HepG2 (cell line): ENCODE results near the gene NT5C2. TPM values are rescaled to one million over a fixed set of nuclear protein-coding genes. Genes with fewer than 3 reads are reported as not detected.

Source experiments
- FLYWCH1 ChIP-seq: sonication (generic); formaldehyde crosslinking; IDR thresholded peaks from 2 replicates; pipeline ENCODE4 v1.8.1; 2023; ENCODE audit warnings: mild to moderate bottlenecking, missing genetic modification reagents
- FOXM1 ChIP-seq: sonication (generic); formaldehyde crosslinking; IDR thresholded peaks from 2 replicates; pipeline ENCODE4 v1.5.0; 2020; ENCODE audit warnings: missing genetic modification reagents
- GTF3A ChIP-seq: sonication (generic); formaldehyde crosslinking; conservative IDR thresholded peaks from 2 replicates; pipeline ENCODE4 v1.4.0; 2020; ENCODE audit warnings: mild to moderate bottlenecking, missing genetic modification reagents
- MBNL3 ChIP-seq: fragments of 250-450 bp; sonication (Bioruptor Pico); conservative IDR thresholded peaks from 2 replicates; pipeline ENCODE4 v1.8.0; 2022; ENCODE audit warnings: mild to moderate bottlenecking, inconsistent platforms
- MED1 ChIP-seq: sonication (generic); formaldehyde crosslinking; IDR thresholded peaks from 2 replicates; pipeline ENCODE4 v1.4.0; 2020; ENCODE audit warnings: missing genetic modification reagents
- MTA1 ChIP-seq: sonication (generic); formaldehyde crosslinking; IDR thresholded peaks from 2 replicates; pipeline ENCODE4 v1.4.0; 2020; ENCODE audit warnings: missing genetic modification reagents, mild to moderate bottlenecking, borderline replicate concordance
- NCOA1 ChIP-seq: sonication (generic); formaldehyde crosslinking; IDR thresholded peaks from 2 replicates; pipeline ENCODE4 v1.9.0; 2021; ENCODE audit warnings: missing genetic modification reagents
- NCOA2 ChIP-seq: sonication (generic); formaldehyde crosslinking; IDR thresholded peaks from 2 replicates; pipeline ENCODE4 v1.8.0; 2022; ENCODE audit warnings: inconsistent platforms
- NFYC ChIP-seq: IDR thresholded peaks from 2 replicates; pipeline ENCODE4 v1.6.1; 2016; ENCODE audit warnings: missing genetic modification reagents, missing compliant biosample characterization
- PHF5A ChIP-seq: IDR thresholded peaks from one replicate; pipeline ENCODE4 v1.6.1; 2018; ENCODE audit warnings: low read depth, missing genetic modification reagents; ENCODE audit not compliant: unreplicated experiment
- PLRG1 ChIP-seq: fragments of 450-650 bp; conservative IDR thresholded peaks from 2 replicates; pipeline ENCODE4 v1.6.1; 2016
- PTBP1 ChIP-seq: fragments of 200-400 bp; formaldehyde crosslinking; IDR thresholded peaks from 2 replicates; pipeline ENCODE4 v1.6.1; 2018; ENCODE audit warnings: low read length, low read depth; ENCODE audit not compliant: poor library complexity, severe bottlenecking
- SP1 ChIP-seq, 2 experiments: fragments of 450-650 bp in 1 of 2; sonication (generic) in 1 of 2; formaldehyde crosslinking in 1 of 2; IDR thresholded peaks; 2 replicates each; pipeline versions ENCODE4 v1.4.0 to v1.6.1; 2016 to 2020; ENCODE audit warnings: missing genetic modification reagents in 1 of 2
- TBP ChIP-seq: sonication (generic); formaldehyde crosslinking; IDR thresholded peaks from 2 replicates; pipeline ENCODE4 v1.5.0; 2020; ENCODE audit warnings: missing genetic modification reagents
- TEAD3 ChIP-seq: optimal IDR thresholded peaks from 2 replicates; pipeline ENCODE3; 2016; ENCODE audit warnings: borderline replicate concordance
- XRCC5 ChIP-seq: fragments of 200-400 bp; formaldehyde crosslinking; optimal IDR thresholded peaks from 2 replicates; pipeline ENCODE3; 2017; ENCODE audit warnings: mild to moderate bottlenecking, low read length
- ZMYM3 ChIP-seq: sonication (generic); formaldehyde crosslinking; IDR thresholded peaks from 2 replicates; pipeline ENCODE4 v1.5.1; 2020; ENCODE audit warnings: mild to moderate bottlenecking, missing genetic modification reagents
- ZNF441 ChIP-seq: sonication (generic); formaldehyde crosslinking; IDR thresholded peaks from 2 replicates; pipeline ENCODE4 v1.7.0; 2021; ENCODE audit warnings: missing genetic modification reagents, borderline replicate concordance
- ZNF549 ChIP-seq: sonication (generic); formaldehyde crosslinking; IDR thresholded peaks from 2 replicates; pipeline ENCODE4 v1.5.0; 2020; ENCODE audit warnings: missing genetic modification reagents
- ZNF713 ChIP-seq: sonication (generic); formaldehyde crosslinking; IDR thresholded peaks from 2 replicates; pipeline ENCODE4 v1.4.0; 2020; ENCODE audit warnings: mild to moderate bottlenecking, missing genetic modification reagents
- ZNF720 ChIP-seq: sonication (generic); formaldehyde crosslinking; IDR thresholded peaks from 2 replicates; pipeline ENCODE4 v1.4.0; 2020; ENCODE audit warnings: missing genetic modification reagents
- polyA plus RNA-seq, 8 experiments: library from polyadenylated mRNA; depleted of rRNA in 3 of 8; stranded (reverse) in 7 of 8; unstranded in 1 of 8; fragments of >200 nt; fragmentation: Illumina TruSeq in 4 of 8; extraction: Trizol in 4 of 8; gene quantifications; 2 replicates each; pipeline versions ENCODE4 v1.2.1 to v1.2.3, GENCODE V29; 2011 to 2016; ENCODE audit warnings: low read depth in 4 of 8, missing spikeins in 1 of 8, mixed read lengths in 1 of 8; ENCODE audit not compliant: insufficient read depth in 1 of 8
- total RNA-seq, 5 experiments: library from RNA; depleted of rRNA; stranded (reverse); fragments of >200 nt; fragmentation: Illumina TruSeq; extraction: Trizol; gene quantifications; 2 replicates each; pipeline ENCODE4 v1.2.3, GENCODE V29; 2016; ENCODE audit warnings: low read depth in 1 of 5
- TF ChIP-seq, protein P1 (sequence below): sonication (generic); formaldehyde crosslinking; IDR thresholded peaks from 2 replicates; pipeline ENCODE4 v1.4.0; 2020; ENCODE audit warnings: missing genetic modification reagents
- TF ChIP-seq, protein P2 (sequence below): sonication (generic); formaldehyde crosslinking; IDR thresholded peaks from 2 replicates; pipeline ENCODE4 v1.8.0; 2022; ENCODE audit warnings: mild to moderate bottlenecking, missing genetic modification reagents, borderline replicate concordance
- TF ChIP-seq, protein P3 (sequence below): IDR thresholded peaks from 2 replicates; pipeline ENCODE4 v1.6.1; 2016; ENCODE audit warnings: missing compliant biosample characterization, missing genetic modification reagents, borderline replicate concordance

NT5C2 gene
- total and polyA plus RNA-seq, 2 of the 13 experiments (the other 11 are each of a cell fraction or from before 2014, with no cell fraction given): 40.6 to 55.2 TPM

DNA sequence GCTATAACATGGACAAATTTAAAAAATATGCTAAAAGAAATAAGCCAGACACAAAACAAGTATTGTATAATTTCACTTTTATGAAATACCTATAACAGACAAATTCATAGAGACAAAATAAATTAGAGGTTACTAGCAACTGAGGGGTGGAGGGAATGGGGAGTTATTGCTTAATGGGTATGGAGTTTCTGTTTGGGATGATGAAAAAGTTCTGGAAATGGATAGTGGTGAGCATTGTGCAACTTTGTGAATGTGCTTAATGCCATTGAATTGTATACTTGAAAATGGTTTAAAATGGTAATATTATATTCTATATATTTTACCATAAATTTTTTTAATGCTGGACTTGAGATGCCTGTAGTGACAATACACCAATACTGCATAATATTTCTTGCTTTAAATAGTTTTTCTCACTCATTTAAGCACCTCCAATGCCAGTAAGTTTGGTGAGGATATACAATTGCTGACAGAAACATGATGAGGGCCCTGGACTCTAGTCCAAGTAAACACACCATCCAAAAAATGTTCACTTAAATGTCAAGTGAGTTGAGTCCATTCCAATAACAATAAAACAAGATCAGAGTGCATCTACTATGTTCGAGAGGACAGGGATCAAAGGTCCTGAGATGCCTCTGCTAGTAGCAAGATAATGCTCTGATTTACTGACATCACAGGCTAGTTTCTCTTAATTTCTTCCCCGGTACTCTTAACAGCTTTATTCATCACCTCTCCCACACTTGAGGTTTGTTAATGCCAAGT is 71.9 kb downstream of the NT5C2 start (continued):
- TF ChIP-seq, protein P1, sequence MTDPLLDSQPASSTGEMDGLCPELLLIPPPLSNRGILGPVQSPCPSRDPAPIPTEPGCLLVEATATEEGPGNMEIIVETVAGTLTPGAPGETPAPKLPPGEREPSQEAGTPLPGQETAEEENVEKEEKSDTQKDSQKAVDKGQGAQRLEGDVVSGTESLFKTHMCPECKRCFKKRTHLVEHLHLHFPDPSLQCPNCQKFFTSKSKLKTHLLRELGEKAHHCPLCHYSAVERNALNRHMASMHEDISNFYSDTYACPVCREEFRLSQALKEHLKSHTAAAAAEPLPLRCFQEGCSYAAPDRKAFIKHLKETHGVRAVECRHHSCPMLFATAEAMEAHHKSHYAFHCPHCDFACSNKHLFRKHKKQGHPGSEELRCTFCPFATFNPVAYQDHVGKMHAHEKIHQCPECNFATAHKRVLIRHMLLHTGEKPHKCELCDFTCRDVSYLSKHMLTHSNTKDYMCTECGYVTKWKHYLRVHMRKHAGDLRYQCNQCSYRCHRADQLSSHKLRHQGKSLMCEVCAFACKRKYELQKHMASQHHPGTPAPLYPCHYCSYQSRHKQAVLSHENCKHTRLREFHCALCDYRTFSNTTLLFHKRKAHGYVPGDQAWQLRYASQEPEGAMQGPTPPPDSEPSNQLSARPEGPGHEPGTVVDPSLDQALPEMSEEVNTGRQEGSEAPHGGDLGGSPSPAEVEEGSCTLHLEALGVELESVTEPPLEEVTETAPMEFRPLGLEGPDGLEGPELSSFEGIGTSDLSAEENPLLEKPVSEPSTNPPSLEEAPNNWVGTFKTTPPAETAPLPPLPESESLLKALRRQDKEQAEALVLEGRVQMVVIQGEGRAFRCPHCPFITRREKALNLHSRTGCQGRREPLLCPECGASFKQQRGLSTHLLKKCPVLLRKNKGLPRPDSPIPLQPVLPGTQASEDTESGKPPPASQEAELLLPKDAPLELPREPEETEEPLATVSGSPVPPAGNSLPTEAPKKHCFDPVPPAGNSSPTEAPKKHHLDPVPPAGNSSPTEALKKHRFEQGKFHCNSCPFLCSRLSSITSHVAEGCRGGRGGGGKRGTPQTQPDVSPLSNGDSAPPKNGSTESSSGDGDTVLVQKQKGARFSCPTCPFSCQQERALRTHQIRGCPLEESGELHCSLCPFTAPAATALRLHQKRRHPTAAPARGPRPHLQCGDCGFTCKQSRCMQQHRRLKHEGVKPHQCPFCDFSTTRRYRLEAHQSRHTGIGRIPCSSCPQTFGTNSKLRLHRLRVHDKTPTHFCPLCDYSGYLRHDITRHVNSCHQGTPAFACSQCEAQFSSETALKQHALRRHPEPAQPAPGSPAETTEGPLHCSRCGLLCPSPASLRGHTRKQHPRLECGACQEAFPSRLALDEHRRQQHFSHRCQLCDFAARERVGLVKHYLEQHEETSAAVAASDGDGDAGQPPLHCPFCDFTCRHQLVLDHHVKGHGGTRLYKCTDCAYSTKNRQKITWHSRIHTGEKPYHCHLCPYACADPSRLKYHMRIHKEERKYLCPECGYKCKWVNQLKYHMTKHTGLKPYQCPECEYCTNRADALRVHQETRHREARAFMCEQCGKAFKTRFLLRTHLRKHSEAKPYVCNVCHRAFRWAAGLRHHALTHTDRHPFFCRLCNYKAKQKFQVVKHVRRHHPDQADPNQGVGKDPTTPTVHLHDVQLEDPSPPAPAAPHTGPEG (CRISPR knock-in tag): no peak
- TF ChIP-seq ZMYM3 (CRISPR knock-in tag) (no peak), ZNF441 (no peak), MED1 (CRISPR knock-in tag) (peak; percentile 75), FOXM1 (CRISPR knock-in tag) (no peak), SP1 (IDR thresholded peaks at IDR 0.05) (no peak), SP1 (CRISPR knock-in tag; IDR thresholded peaks at IDR 0.05) (no peak), TBP (CRISPR knock-in tag) (no peak), ZNF549 (CRISPR knock-in tag) (peak; percentile 41; the same call in 1 of the 2 replicates), XRCC5 (no peak), FLYWCH1 (CRISPR knock-in tag) (no peak), PTBP1 (no peak), MTA1 (CRISPR knock-in tag) (no peak), ZNF713 (no peak), PHF5A (no peak), MBNL3 (CRISPR knock-in tag) (no peak), TEAD3 (CRISPR knock-in tag) (peak; percentile 80), PLRG1 (no peak), NCOA1 (CRISPR knock-in tag) (no peak), NCOA2 (CRISPR knock-in tag) (peak; percentile 80), NFYC (CRISPR knock-in tag) (no peak), ZNF720 (no peak), GTF3A (CRISPR knock-in tag) (no peak)
- TF ChIP-seq, protein P2, sequence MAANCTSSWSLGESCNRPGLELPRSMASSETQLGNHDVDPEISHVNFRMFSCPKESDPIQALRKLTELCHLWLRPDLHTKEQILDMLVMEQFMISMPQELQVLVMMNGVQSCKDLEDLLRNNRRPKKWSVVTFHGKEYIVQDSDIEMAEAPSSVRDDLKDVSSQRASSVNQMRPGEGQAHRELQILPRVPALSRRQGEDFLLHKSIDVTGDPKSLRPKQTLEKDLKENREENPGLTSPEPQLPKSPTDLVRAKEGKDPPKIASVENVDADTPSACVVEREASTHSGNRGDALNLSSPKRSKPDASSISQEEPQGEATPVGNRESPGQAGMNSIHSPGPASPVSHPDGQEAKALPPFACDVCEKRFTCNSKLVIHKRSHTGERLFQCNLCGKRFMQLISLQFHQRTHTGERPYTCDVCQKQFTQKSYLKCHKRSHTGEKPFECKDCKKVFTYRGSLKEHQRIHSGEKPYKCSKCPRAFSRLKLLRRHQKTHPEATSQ: no peak
- TF ChIP-seq, protein P3, sequence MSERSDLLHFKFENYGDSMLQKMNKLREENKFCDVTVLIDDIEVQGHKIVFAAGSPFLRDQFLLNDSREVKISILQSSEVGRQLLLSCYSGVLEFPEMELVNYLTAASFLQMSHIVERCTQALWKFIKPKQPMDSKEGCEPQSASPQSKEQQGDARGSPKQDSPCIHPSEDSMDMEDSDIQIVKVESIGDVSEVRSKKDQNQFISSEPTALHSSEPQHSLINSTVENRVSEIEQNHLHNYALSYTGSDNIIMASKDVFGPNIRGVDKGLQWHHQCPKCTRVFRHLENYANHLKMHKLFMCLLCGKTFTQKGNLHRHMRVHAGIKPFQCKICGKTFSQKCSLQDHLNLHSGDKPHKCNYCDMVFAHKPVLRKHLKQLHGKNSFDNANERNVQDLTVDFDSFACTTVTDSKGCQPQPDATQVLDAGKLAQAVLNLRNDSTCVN (CRISPR knock-in tag): no peak
